K562 (cell line): ENCODE measurements around the gene DNM1. TPM values are rescaled to one million over a fixed set of nuclear protein-coding genes. Genes with fewer than 3 reads are reported as not detected.

Experiments used
- BCOR ChIP-seq: fragments of 450-650 bp; IDR thresholded peaks from 2 replicates; pipeline ENCODE4 v1.6.1; 2016
- BHLHE40 ChIP-seq: IDR thresholded peaks from 2 replicates; pipeline ENCODE4 v1.6.1; 2011; ENCODE audit warnings: low read length, improper control_type of control experiment
- CEBPB ChIP-seq: fragments of 450-650 bp; IDR thresholded peaks from 2 replicates; pipeline ENCODE4 v1.6.1; 2016; ENCODE audit warnings: missing genetic modification characterization, missing compliant biosample characterization
- ETV5 ChIP-seq: sonication (generic); formaldehyde crosslinking; IDR thresholded peaks from 2 replicates; pipeline ENCODE4 v1.4.0; 2020; ENCODE audit warnings: low read depth, mild to moderate bottlenecking, missing genetic modification reagents
- HDAC6 ChIP-seq: IDR thresholded peaks from 2 replicates; pipeline ENCODE4 v1.6.1; 2012; ENCODE audit warnings: low read depth, mild to moderate bottlenecking, control low read depth, inconsistent platforms, low read length, moderate library complexity
- MAFG ChIP-seq: fragments of 450-650 bp; conservative IDR thresholded peaks from 2 replicates; pipeline ENCODE4 v1.6.1; 2016; ENCODE audit warnings: missing genetic modification characterization, missing compliant biosample characterization
- MXI1 ChIP-seq: IDR thresholded peaks from 2 replicates; pipeline ENCODE4 v1.6.1; 2011; ENCODE audit warnings: low read depth, mild to moderate bottlenecking, improper control_type of control experiment, low read length
- NRF1 ChIP-seq, 2 experiments: fragments of 450-650 bp; IDR thresholded peaks in 1 of 2; conservative IDR thresholded peaks in 1 of 2; 2 replicates each; pipeline ENCODE4 v1.6.1; 2014; ENCODE audit warnings: mild to moderate bottlenecking in 2 of 2
- PHF8 ChIP-seq: fragments of 200-600 bp; sonication (generic); IDR thresholded peaks from 2 replicates; pipeline ENCODE4 v1.6.1; 2012; ENCODE audit warnings: mixed run types, mild to moderate bottlenecking, inconsistent platforms, low read length, moderate library complexity, borderline replicate concordance
- POLR2A ChIP-seq: fragments of 450-650 bp; conservative IDR thresholded peaks from 2 replicates; pipeline ENCODE4 v1.6.1; 2016
- SNRNP70 ChIP-seq: fragments of 200-400 bp; formaldehyde crosslinking; optimal IDR thresholded peaks from 2 replicates; pipeline ENCODE3; 2017; ENCODE audit warnings: low read depth, low read length
- SRSF7 ChIP-seq: fragments of 200-400 bp; formaldehyde crosslinking; optimal IDR thresholded peaks from 2 replicates; pipeline ENCODE3; 2017; ENCODE audit warnings: mild to moderate bottlenecking, low read depth, low read length
- TRIM24 ChIP-seq, 2 experiments: fragments of 450-650 bp; IDR thresholded peaks; 2 replicates each; pipeline ENCODE4 v1.6.1; 2016
- XRCC4 ChIP-seq: IDR thresholded peaks from one replicate; pipeline ENCODE4 v1.6.1; 2011; ENCODE audit not compliant: insufficient read depth, insufficient read length; ENCODE audit errors: extremely low read depth
- ZBTB17 ChIP-seq: fragments of 450-650 bp; formaldehyde crosslinking; IDR thresholded peaks from 2 replicates; pipeline ENCODE4 v1.4.0; 2020; ENCODE audit warnings: mild to moderate bottlenecking
- ZNF121 ChIP-seq: sonication (generic); formaldehyde crosslinking; conservative IDR thresholded peaks from 2 replicates; pipeline ENCODE4 v1.8.0; 2022; ENCODE audit warnings: missing genetic modification reagents
- ZNF140 ChIP-seq: fragments of 250-450 bp; sonication (Bioruptor Pico); IDR thresholded peaks from 2 replicates; pipeline ENCODE4 v1.8.0; 2021; ENCODE audit warnings: moderate library complexity, mild to moderate bottlenecking, inconsistent platforms
- ZNF354B ChIP-seq: fragments of 250-450 bp; sonication (Bioruptor Pico); IDR thresholded peaks from 2 replicates; pipeline ENCODE4 v1.4.0; 2020
- polyA plus RNA-seq, 8 experiments: library from polyadenylated mRNA; depleted of rRNA in 4 of 8; stranded (reverse) in 5 of 8; unstranded in 3 of 8; fragments of >200 nt; fragmentation: Nextera tagmentation in 2 of 8; fragmentation: Illumina TruSeq in 1 of 8; extraction: Ambion mirVana in 2 of 8; extraction: Trizol in 1 of 8; gene quantifications; 2 replicates each; pipeline versions ENCODE4 v1.2.1 to v1.2.3, GENCODE V29; 2011 to 2014; ENCODE audit warnings: inconsistent platforms in 1 of 8, missing spikeins in 1 of 8
- total RNA-seq, 7 experiments: library from RNA; depleted of rRNA in 6 of 7; stranded (reverse); fragments of >200 nt in 6 of 7; fragmentation: Illumina TruSeq in 2 of 7; extraction: Trizol in 2 of 7; gene quantifications; 2 replicates each; pipeline versions ENCODE4 v1.2.1 to v1.2.3, GENCODE V29; 2011 to 2021; ENCODE audit warnings: low replicate concordance in 1 of 7
- TF ChIP-seq, protein P1 (sequence below): sonication (generic); formaldehyde crosslinking; IDR thresholded peaks from 2 replicates; pipeline ENCODE4 v1.9.0; 2022; ENCODE audit warnings: mild to moderate bottlenecking, missing genetic modification reagents
- TF ChIP-seq, protein P2 (sequence below): fragments of 250-450 bp; sonication (Bioruptor Pico); IDR thresholded peaks from 2 replicates; pipeline ENCODE4 v1.8.0; 2022; ENCODE audit warnings: moderate library complexity, mild to moderate bottlenecking, inconsistent platforms
- TF ChIP-seq, protein P3 (sequence below): sonication (generic); formaldehyde crosslinking; IDR thresholded peaks from 2 replicates; pipeline ENCODE4 v1.8.0; 2023; ENCODE audit warnings: mild to moderate bottlenecking, missing genetic modification reagents
- TF ChIP-seq, protein P4 (sequence below), 3 experiments: fragments of 200-800 bp in 1 of 3; fragments of 250-450 bp in 1 of 3; fragments of 450-650 bp in 1 of 3; sonication (Bioruptor Pico) in 1 of 3; sonication (Bioruptor generic) in 1 of 3; formaldehyde crosslinking in 1 of 3; IDR thresholded peaks; 2 replicates each; pipeline versions ENCODE4 v1.6.1 to v1.8.0; 2016 to 2022; ENCODE audit warnings: mild to moderate bottlenecking in 2 of 3, missing genetic modification characterization in 2 of 3, missing compliant biosample characterization in 1 of 3, moderate library complexity in 1 of 3

DNM1 gene
- total and polyA plus RNA-seq, 9 of the 15 experiments (the other 6 are each of a cell fraction or from before 2014, with no cell fraction given), result 0.39 to 23.1 (median 9.1) TPM

DNA sequence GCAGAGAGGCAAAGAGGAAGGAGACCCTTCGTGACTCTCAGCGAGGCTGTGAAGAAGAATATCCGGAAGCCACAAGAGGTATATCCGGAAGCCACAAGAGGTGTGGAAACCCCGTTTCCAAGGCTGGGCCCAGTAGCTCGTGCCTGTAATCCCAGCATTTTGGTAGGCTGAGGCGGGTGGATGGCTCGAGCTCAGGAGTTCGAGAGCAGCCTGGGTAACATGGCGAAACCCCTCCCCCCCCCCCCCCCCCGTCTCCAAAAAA, 43.7 kb upstream of the DNM1 start (continued):
- 0 out of 2 replicates have a peak, but pooled peaks have one; percentile 16 for TF ChIP-seq BCOR
- peak; percentile 77 for TF ChIP-seq BHLHE40
- no peak for TF ChIP-seq HDAC6
- TF ChIP-seq ZBTB17 (CRISPR knock-in tag), result peak; percentile 83
- TF ChIP-seq ZNF140 (CRISPR knock-in tag), result no peak
- no peak for TF ChIP-seq MXI1
- TF ChIP-seq SNRNP70, result no peak
- TF ChIP-seq POLR2A, result peak; percentile 11; the same call in 1 of the 2 replicates
- no peak for TF ChIP-seq PHF8
- TF ChIP-seq CEBPB (tag), result peak; percentile 82
- TF ChIP-seq ZNF121 (CRISPR knock-in tag), result no peak
- TF ChIP-seq XRCC4, result no peak
- 0 out of 4 replicates have a peak, but pooled peaks of 1 of the 2 experiments have one; percentile 10 for TF ChIP-seq NRF1 (conservative IDR thresholded peaks at IDR 0.05 in 1 of 2, IDR thresholded peaks at IDR 0.05 in 1 of 2)
- TF ChIP-seq, protein P1, sequence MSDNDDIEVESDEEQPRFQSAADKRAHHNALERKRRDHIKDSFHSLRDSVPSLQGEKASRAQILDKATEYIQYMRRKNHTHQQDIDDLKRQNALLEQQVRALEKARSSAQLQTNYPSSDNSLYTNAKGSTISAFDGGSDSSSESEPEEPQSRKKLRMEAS (CRISPR knock-in tag), result no peak
- TF ChIP-seq MAFG (tag), result no peak
- no peak for TF ChIP-seq ETV5 (CRISPR knock-in tag)
- TF ChIP-seq, protein P2, sequence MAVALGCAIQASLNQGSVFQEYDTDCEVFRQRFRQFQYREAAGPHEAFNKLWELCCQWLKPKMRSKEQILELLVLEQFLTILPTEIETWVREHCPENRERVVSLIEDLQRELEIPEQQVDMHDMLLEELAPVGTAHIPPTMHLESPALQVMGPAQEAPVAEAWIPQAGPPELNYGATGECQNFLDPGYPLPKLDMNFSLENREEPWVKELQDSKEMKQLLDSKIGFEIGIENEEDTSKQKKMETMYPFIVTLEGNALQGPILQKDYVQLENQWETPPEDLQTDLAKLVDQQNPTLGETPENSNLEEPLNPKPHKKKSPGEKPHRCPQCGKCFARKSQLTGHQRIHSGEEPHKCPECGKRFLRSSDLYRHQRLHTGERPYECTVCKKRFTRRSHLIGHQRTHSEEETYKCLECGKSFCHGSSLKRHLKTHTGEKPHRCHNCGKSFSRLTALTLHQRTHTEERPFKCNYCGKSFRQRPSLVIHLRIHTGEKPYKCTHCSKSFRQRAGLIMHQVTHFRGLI (CRISPR knock-in tag), result no peak
- no peak for TF ChIP-seq TRIM24 (IDR thresholded peaks at IDR 0.05)
- TF ChIP-seq, protein P3, sequence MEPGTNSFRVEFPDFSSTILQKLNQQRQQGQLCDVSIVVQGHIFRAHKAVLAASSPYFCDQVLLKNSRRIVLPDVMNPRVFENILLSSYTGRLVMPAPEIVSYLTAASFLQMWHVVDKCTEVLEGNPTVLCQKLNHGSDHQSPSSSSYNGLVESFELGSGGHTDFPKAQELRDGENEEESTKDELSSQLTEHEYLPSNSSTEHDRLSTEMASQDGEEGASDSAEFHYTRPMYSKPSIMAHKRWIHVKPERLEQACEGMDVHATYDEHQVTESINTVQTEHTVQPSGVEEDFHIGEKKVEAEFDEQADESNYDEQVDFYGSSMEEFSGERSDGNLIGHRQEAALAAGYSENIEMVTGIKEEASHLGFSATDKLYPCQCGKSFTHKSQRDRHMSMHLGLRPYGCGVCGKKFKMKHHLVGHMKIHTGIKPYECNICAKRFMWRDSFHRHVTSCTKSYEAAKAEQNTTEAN, result no peak
- TF ChIP-seq, protein P4, sequence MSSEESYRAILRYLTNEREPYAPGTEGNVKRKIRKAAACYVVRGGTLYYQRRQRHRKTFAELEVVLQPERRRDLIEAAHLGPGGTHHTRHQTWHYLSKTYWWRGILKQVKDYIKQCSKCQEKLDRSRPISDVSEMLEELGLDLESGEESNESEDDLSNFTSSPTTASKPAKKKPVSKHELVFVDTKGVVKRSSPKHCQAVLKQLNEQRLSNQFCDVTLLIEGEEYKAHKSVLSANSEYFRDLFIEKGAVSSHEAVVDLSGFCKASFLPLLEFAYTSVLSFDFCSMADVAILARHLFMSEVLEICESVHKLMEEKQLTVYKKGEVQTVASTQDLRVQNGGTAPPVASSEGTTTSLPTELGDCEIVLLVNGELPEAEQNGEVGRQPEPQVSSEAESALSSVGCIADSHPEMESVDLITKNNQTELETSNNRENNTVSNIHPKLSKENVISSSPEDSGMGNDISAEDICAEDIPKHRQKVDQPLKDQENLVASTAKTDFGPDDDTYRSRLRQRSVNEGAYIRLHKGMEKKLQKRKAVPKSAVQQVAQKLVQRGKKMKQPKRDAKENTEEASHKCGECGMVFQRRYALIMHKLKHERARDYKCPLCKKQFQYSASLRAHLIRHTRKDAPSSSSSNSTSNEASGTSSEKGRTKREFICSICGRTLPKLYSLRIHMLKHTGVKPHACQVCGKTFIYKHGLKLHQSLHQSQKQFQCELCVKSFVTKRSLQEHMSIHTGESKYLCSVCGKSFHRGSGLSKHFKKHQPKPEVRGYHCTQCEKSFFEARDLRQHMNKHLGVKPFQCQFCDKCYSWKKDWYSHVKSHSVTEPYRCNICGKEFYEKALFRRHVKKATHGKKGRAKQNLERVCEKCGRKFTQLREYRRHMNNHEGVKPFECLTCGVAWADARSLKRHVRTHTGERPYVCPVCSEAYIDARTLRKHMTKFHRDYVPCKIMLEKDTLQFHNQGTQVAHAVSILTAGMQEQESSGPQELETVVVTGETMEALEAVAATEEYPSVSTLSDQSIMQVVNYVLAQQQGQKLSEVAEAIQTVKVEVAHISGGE (CRISPR knock-in tag; IDR thresholded peaks at IDR 0.05), result no peak
- no peak for TF ChIP-seq SRSF7
- no peak for TF ChIP-seq ZNF354B (CRISPR knock-in tag)
